ENCODE results near the gene TCF19.

GRCh38 chr6:31154436-31154835 is 4.0 kb upstream of the TCF19 start:
- TF ChIP-seq CTCF (IDR thresholded peaks at IDR 0.05) (no peak), POLR2A (IDR thresholded peaks at IDR 0.05) (no peak)
